ENCODE data around the gene MYO10.
A peak's percentile ranks its signal among the peaks of the same experiment; 100 is the strongest.

MYO10 gene

DNA sequence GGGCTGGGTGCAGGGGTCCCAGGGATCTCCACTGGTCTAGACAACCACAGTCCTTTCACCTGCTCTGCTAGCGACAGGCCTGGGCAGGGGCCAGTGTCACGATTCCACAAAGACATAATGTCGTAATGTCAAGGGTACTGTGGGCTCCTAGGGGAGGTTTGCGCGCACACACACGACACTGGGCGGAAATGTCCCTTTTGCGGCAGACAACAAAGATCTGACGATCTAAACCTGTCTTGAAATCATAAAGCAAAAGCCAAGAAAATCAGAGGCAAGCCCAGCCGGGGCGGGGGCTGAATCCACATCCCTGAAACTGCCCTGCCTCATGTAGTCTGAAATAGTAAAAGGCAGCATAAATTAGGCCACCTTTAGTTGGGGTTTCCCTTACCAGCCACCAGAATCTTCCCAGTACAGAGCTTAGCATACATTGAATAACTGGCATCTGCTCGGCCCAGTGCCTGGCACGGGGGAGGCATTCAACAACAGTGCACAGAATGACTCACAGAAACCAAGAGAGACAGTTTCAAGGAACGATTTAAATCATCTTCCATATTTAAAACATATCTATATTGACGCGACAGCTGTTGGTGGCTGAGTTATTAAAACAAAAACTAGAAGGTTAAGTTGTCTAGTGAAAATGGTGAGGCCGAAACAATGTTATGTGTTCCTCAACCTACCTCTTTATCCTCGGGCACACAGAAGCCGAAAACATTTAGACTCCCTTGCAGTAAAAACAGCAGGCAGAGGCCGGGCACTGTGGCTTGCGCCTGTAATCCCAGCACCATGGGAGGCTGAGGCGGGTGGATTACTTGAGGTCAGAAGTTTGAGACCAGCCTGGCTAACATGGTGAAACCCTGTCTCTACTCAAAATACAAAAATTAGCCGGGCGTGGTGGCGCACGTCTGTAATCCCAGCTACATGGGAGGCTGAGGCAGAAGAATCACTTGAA lies 151.0 kb downstream of the MYO10 start:
- no peak overlapping the region for H3K4me3 ChIP-seq (ENCODE audit: insufficient read length, low read depth)
- no peaks in the 10 kb centered on the region for H3K27me3 ChIP-seq (ENCODE audit: insufficient read depth, insufficient read length)
- H3K9ac ChIP-seq (ENCODE audit: insufficient read length, low read depth): no peak overlapping the region
- peaks cover 12% of the 10 kb centered on the region for H3K36me3 ChIP-seq (ENCODE audit: insufficient read depth, insufficient read length, low read length)
- DNase-seq (ENCODE audit: low read depth, low spot score): no peak
- TF ChIP-seq ZNF274 (IDR thresholded peaks at IDR 0.05; ENCODE audit: low read depth, low read length): no peak
- TF ChIP-seq SUZ12 (IDR thresholded peaks at IDR 0.05; ENCODE audit: extremely low read depth, insufficient read depth, insufficient read length): no peak
- no peak for TF ChIP-seq YY1 (IDR thresholded peaks at IDR 0.05; ENCODE audit: insufficient read depth, insufficient read length)
- no peaks in the 10 kb centered on the region for H3K4me1 ChIP-seq (ENCODE audit: insufficient read depth, insufficient read length)
- H3K9me3 ChIP-seq (ENCODE audit: insufficient read depth, low read length): no peaks in the 10 kb centered on the region

DNA sequence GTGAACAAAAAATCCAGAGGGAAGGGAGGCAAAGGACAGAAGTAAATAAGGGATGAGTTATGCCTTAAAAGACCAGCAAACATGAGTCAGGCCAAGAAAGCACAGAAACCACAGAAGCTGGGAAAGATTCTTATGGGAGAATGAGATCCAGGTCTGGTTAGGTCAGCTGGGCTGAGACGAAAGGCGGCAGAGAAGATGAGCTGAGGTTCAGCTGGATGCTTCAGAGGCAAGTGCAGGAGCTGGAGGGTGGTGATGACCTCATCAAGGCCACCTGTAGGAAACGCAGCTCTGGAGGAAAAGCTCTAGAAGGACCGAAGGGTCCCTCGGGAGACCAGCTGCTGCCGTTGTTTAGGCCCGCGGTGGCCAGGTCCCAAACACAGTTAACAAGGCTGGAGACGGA lies 152.0 kb downstream of the MYO10 start:
- H3K9ac ChIP-seq (ENCODE audit: insufficient read length, low read depth): no peak overlapping the region
- no peaks in the 10 kb centered on the region for H3K27me3 ChIP-seq (ENCODE audit: insufficient read depth, insufficient read length)
- TF ChIP-seq YY1 (IDR thresholded peaks at IDR 0.05; ENCODE audit: insufficient read depth, insufficient read length) (no peak), ZNF274 (IDR thresholded peaks at IDR 0.05; ENCODE audit: low read depth, low read length) (no peak), SUZ12 (IDR thresholded peaks at IDR 0.05; ENCODE audit: extremely low read depth, insufficient read depth, insufficient read length) (no peak)
- DNase-seq (ENCODE audit: low read depth, low spot score): no peak
- peaks cover 13% of the 10 kb centered on the region for H3K36me3 ChIP-seq (ENCODE audit: insufficient read depth, insufficient read length, low read length)
- H3K4me3 ChIP-seq (ENCODE audit: insufficient read length, low read depth): no peak overlapping the region
- no peaks in the 10 kb centered on the region for H3K9me3 ChIP-seq (ENCODE audit: insufficient read depth, low read length)
- no peaks in the 10 kb centered on the region for H3K4me1 ChIP-seq (ENCODE audit: insufficient read depth, insufficient read length)

DNA sequence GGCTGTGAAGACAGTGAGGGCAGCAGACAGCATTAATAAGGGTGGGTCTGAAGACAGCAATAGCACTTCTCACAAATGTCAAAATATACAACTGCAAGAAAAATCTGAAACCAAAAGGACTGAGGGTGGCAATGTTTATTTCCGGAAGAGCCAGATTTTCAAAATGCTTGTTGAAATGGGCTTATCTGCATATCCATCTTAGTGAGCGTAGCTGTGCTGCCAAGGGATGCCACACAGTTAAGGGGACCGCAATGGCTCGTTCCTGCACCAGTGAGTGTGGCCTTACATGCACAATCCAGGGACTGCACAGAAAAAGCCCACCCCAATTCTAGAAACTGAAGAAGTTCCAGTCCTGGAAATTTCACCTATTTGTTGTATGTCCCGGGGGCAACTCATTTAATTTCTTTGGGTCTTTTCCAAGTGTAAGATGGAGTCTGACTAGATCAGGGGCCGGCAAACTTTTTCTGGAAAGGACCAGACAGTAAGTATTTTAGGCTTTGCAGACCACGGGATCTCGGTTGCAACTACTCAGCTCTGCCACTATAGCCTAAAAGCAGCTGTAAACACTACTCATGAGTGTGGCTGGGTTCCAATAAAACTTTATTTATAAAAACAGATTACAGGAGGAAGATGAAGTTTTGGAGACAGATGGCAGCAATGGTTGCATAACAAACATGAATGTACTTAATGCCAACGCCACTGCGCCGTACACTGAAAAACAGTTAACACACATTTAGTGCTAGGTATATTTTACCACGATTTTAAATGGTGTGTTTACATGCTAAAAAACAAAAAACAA lies 154.1 kb downstream of the MYO10 start:
- TF ChIP-seq ZNF274 (IDR thresholded peaks at IDR 0.05; ENCODE audit: low read depth, low read length) (no peak), YY1 (IDR thresholded peaks at IDR 0.05; ENCODE audit: insufficient read depth, insufficient read length) (no peak), SUZ12 (IDR thresholded peaks at IDR 0.05; ENCODE audit: extremely low read depth, insufficient read depth, insufficient read length) (no peak)

DNA sequence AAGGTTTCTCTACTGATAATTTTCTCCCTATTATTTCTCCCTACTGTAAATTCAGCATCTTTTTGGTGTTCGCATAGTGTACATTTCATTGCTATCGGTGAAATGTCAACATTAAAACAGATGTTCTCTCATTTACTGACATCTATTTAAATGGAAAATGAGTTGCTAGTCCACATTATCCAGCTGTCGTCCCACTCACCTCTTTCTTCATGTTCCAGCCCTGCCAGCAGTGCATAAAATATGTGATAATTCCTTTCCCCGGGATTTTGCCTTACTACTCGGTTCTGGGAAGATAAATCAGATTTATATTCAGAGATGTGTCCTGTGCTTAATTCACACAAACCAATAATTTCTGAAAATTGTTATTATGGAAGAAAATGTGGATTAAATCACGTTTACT lies 155.8 kb downstream of the MYO10 start:
- Histone ChIP-seq H3K9me3 (ENCODE audit: insufficient read depth, low read length) (no peaks in the 10 kb centered on the region), H3K27me3 (ENCODE audit: insufficient read depth, insufficient read length) (no peaks in the 10 kb centered on the region), H3K4me1 (ENCODE audit: insufficient read depth, insufficient read length) (no peaks in the 10 kb centered on the region), H3K9ac (ENCODE audit: insufficient read length, low read depth) (no peak overlapping the region), H3K36me3 (ENCODE audit: insufficient read depth, insufficient read length, low read length) (peaks cover 15% of the 10 kb centered on the region), H3K4me3 (ENCODE audit: insufficient read length, low read depth) (no peak overlapping the region)
- TF ChIP-seq ZNF274 (IDR thresholded peaks at IDR 0.05; ENCODE audit: low read depth, low read length) (no peak), YY1 (IDR thresholded peaks at IDR 0.05; ENCODE audit: insufficient read depth, insufficient read length) (no peak)
- DNase-seq (ENCODE audit: low read depth, low spot score): no peak

More for the DNA sequence above, 154.1 kb downstream of the MYO10 start:
- Histone ChIP-seq H3K4me3 (ENCODE audit: insufficient read length, low read depth) (no peak overlapping the region), H3K9ac (ENCODE audit: insufficient read length, low read depth) (no peak overlapping the region), H3K9me3 (ENCODE audit: insufficient read depth, low read length) (no peaks in the 10 kb centered on the region), H3K4me1 (ENCODE audit: insufficient read depth, insufficient read length) (no peaks in the 10 kb centered on the region), H3K27me3 (ENCODE audit: insufficient read depth, insufficient read length) (no peaks in the 10 kb centered on the region), H3K36me3 (ENCODE audit: insufficient read depth, insufficient read length, low read length) (peaks cover 15% of the 10 kb centered on the region)
- DNase-seq (ENCODE audit: low read depth, low spot score): no peak

DNA sequence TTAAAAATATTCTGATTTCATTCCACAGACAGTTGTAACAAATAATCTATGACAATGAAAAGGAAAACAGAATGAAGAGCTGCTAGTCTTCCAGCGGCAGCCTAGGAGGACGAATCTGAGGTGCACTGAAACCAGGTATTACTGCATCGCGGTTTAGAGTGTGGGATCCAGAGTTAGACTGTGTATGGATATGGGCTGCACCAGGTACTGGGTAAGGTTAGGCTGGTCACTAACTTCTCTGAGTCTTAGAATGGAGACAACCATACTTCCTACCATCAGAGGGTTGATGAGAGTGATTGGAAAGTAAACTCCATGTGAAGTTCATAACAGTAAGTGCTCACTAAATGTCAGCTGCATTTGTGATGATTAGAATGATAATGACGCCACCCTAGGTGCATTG lies 158.7 kb downstream of the MYO10 start:
- no peaks in the 10 kb centered on the region for H3K4me1 ChIP-seq (ENCODE audit: insufficient read depth, insufficient read length)
- peaks cover 10% of the 10 kb centered on the region for H3K36me3 ChIP-seq (ENCODE audit: insufficient read depth, insufficient read length, low read length)

DNA sequence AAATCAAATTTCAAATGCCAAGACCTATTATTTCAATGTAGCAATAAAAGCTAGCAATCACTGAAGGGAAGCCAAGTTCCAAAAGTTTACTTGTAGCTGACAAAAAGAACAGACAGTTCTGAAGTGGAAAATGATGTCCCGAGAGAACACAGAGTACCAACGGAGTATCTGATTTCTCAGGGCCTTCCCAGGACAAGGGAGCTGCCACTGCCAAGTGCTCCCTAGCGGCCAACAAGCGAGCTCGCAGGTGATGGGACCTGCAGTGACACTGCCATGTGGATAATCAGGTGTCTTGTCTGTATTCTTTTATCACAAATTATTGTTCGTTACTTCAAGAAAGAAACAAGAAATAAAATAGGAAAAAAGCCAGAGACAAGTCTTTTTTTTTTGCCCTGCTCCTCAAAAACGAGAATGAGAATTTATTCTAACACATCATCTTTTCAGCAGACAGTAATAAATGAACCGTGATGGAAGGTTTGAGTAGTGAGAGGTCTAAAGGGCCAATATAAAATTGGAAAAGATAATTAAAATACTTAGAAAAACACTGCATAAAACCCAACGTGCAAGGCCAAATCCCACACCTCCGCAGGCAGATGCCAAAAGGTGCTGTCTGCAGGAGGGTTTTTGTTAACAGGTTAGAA lies 159.4 kb downstream of the MYO10 start:
- Histone ChIP-seq H3K9ac (ENCODE audit: insufficient read length, low read depth) (no peak overlapping the region), H3K9me3 (ENCODE audit: insufficient read depth, low read length) (no peaks in the 10 kb centered on the region), H3K36me3 (ENCODE audit: insufficient read depth, insufficient read length, low read length) (peaks cover 6% of the 10 kb centered on the region), H3K27me3 (ENCODE audit: insufficient read depth, insufficient read length) (no peaks in the 10 kb centered on the region), H3K4me3 (ENCODE audit: insufficient read length, low read depth) (no peak overlapping the region), H3K4me1 (ENCODE audit: insufficient read depth, insufficient read length) (no peaks in the 10 kb centered on the region)
- peak; percentile 44 for DNase-seq (ENCODE audit: low read depth, low spot score)
- TF ChIP-seq SUZ12 (IDR thresholded peaks at IDR 0.05; ENCODE audit: extremely low read depth, insufficient read depth, insufficient read length) (no peak), ZNF274 (IDR thresholded peaks at IDR 0.05; ENCODE audit: low read depth, low read length) (no peak), YY1 (IDR thresholded peaks at IDR 0.05; ENCODE audit: insufficient read depth, insufficient read length) (no peak)

More for the DNA sequence above, 158.7 kb downstream of the MYO10 start:
- no peaks in the 10 kb centered on the region for H3K9me3 ChIP-seq (ENCODE audit: insufficient read depth, low read length)
- no peak for TF ChIP-seq ZNF274 (IDR thresholded peaks at IDR 0.05; ENCODE audit: low read depth, low read length)
- TF ChIP-seq SUZ12 (IDR thresholded peaks at IDR 0.05; ENCODE audit: extremely low read depth, insufficient read depth, insufficient read length): no peak
- no peak for TF ChIP-seq YY1 (IDR thresholded peaks at IDR 0.05; ENCODE audit: insufficient read depth, insufficient read length)
- H3K4me3 ChIP-seq (ENCODE audit: insufficient read length, low read depth): no peak overlapping the region
- H3K27me3 ChIP-seq (ENCODE audit: insufficient read depth, insufficient read length): no peaks in the 10 kb centered on the region
- H3K9ac ChIP-seq (ENCODE audit: insufficient read length, low read depth): no peak overlapping the region
- DNase-seq (ENCODE audit: low read depth, low spot score): no peak
